HEK293 (cell line): ENCODE data around the gene POGZ.
"Not testable (repeated sequence)": the region's sequence is repeated elsewhere in the genome, so short reads cannot be mapped to it uniquely, and the experiment has no call there.

ENCODE experiments used
- CTCF ChIA-PET: fragments of 350-600 bp; formaldehyde crosslinking; extraction: SDS; loops from one replicate; lab custom pipeline; 2021; ENCODE audit warnings: antibody characterized with exemption; lab: Yijun Ruan, JAX
- POLR2A ChIA-PET: fragments of 300-600 bp; formaldehyde crosslinking; extraction: SDS; loops from one replicate; lab custom pipeline; 2020; ENCODE audit warnings: antibody characterized with exemption, inconsistent platforms; lab: Yijun Ruan, JAX
- H3K27ac ChIP-seq: fragments of 200-500 bp; sonication (Bioruptor generic); 2 replicates; pipeline ENCODE4 v1.5.1; 2014; ENCODE audit warnings: low read depth, low read length, control low read depth, inconsistent platforms; ENCODE audit errors: extremely low read depth
- H3K36me3 ChIP-seq, 2 experiments: fragments of 200-500 bp in 1 of 2; sonication (Bioruptor generic) in 1 of 2; 1 replicate in 1 of 2; 2 replicates in 1 of 2; pipeline ENCODE4 v1.5.1; 2014 to 2017; ENCODE audit warnings: inconsistent platforms in 2 of 2, low read length in 2 of 2; ENCODE audit not compliant: control insufficient read depth in 2 of 2, insufficient read depth in 1 of 2
- H3K4me1 ChIP-seq: fragments of 200-500 bp; sonication (Bioruptor generic); 2 replicates; pipeline ENCODE4 v1.5.1; 2014; ENCODE audit warnings: mild to moderate bottlenecking, low read length, inconsistent platforms; ENCODE audit not compliant: control insufficient read depth, insufficient read depth
- H3K4me3 ChIP-seq: 2 replicates; pipeline ENCODE4 v1.5.1; 2011; ENCODE audit warnings: low read depth, mild to moderate bottlenecking, control low read depth, low read length, moderate library complexity
- H3K9me3 ChIP-seq: fragments of 200-500 bp; sonication (Bioruptor generic); 2 replicates; pipeline ENCODE4 v1.5.1; 2014; ENCODE audit warnings: low read depth, low read length, inconsistent platforms; ENCODE audit not compliant: control insufficient read depth, insufficient read depth
- KLF8 ChIP-seq: fragments of 450-650 bp; formaldehyde crosslinking; IDR thresholded peaks from 2 replicates; pipeline ENCODE4 v1.5.1; 2016; ENCODE audit warnings: missing biosample characterization, missing genetic modification characterization
- PRDM1 ChIP-seq: fragments of 450-650 bp; formaldehyde crosslinking; IDR thresholded peaks from 2 replicates; pipeline ENCODE4; 2016; ENCODE audit warnings: missing biosample characterization, missing genetic modification characterization
- SCRT1 ChIP-seq: fragments of 450-650 bp; formaldehyde crosslinking; IDR thresholded peaks from 2 replicates; pipeline ENCODE4 v1.5.1; 2016; ENCODE audit warnings: missing biosample characterization, missing genetic modification characterization, borderline replicate concordance
- SETDB1 ChIP-seq: IDR thresholded peaks from one replicate; pipeline ENCODE4 v1.6.1; 2017; ENCODE audit warnings: mild to moderate bottlenecking, low read length, moderate library complexity, mixed read lengths; ENCODE audit not compliant: insufficient read length
- ZBTB48 ChIP-seq: fragments of 450-650 bp; formaldehyde crosslinking; IDR thresholded peaks from 2 replicates; pipeline ENCODE4 v1.5.1; 2016; ENCODE audit warnings: missing biosample characterization, missing genetic modification characterization
- ZEB2 ChIP-seq: fragments of 450-650 bp; formaldehyde crosslinking; IDR thresholded peaks from 2 replicates; pipeline ENCODE4 v1.5.1; 2016; ENCODE audit warnings: missing biosample characterization, missing genetic modification characterization
- ZFP37 ChIP-seq: fragments of 450-650 bp; formaldehyde crosslinking; IDR thresholded peaks from 2 replicates; pipeline ENCODE4 v1.5.1; 2016; ENCODE audit warnings: missing biosample characterization, missing genetic modification characterization
- ZFP41 ChIP-seq: fragments of 450-650 bp; formaldehyde crosslinking; IDR thresholded peaks from 2 replicates; pipeline ENCODE4 v1.5.1; 2016; ENCODE audit warnings: missing biosample characterization, missing genetic modification characterization, borderline replicate concordance
- ZNF146 ChIP-seq: fragments of 450-650 bp; formaldehyde crosslinking; IDR thresholded peaks from 2 replicates; pipeline ENCODE4 v1.5.1; 2016; ENCODE audit warnings: missing biosample characterization, missing genetic modification characterization
- ZNF157 ChIP-seq: fragments of 450-650 bp; formaldehyde crosslinking; IDR thresholded peaks from 2 replicates; pipeline ENCODE4 v1.5.1; 2016; ENCODE audit warnings: missing biosample characterization, missing genetic modification characterization
- ZNF211 ChIP-seq: fragments of 450-650 bp; formaldehyde crosslinking; IDR thresholded peaks from 2 replicates; pipeline ENCODE4 v1.5.1; 2016; ENCODE audit warnings: low read depth, missing biosample characterization, missing genetic modification characterization
- ZNF324 ChIP-seq: fragments of 450-650 bp; formaldehyde crosslinking; IDR thresholded peaks from 2 replicates; pipeline ENCODE4 v1.5.1; 2016; ENCODE audit warnings: missing biosample characterization, missing genetic modification characterization
- ZNF366 ChIP-seq: fragments of 450-650 bp; formaldehyde crosslinking; conservative IDR thresholded peaks from 2 replicates; pipeline ENCODE4 v1.5.1; 2016; ENCODE audit warnings: missing biosample characterization, missing genetic modification characterization
- ZNF561 ChIP-seq: fragments of 450-650 bp; IDR thresholded peaks from 2 replicates; pipeline ENCODE4 v1.5.1; 2018; ENCODE audit warnings: missing biosample characterization, missing genetic modification characterization, borderline replicate concordance
- ZNF596 ChIP-seq: fragments of 450-650 bp; IDR thresholded peaks from 2 replicates; pipeline ENCODE4 v1.5.0; 2018; ENCODE audit warnings: missing biosample characterization, mild to moderate bottlenecking, missing genetic modification characterization, moderate library complexity
- ZNF629 ChIP-seq: fragments of 450-650 bp; formaldehyde crosslinking; IDR thresholded peaks from 2 replicates; pipeline ENCODE4 v1.5.1; 2017; ENCODE audit warnings: missing biosample characterization, missing genetic modification characterization
- ZNF654 ChIP-seq: fragments of 450-650 bp; formaldehyde crosslinking; IDR thresholded peaks from 2 replicates; pipeline ENCODE4 v1.5.1; 2016; ENCODE audit warnings: low read depth, missing biosample characterization, missing genetic modification characterization
- ZNF664 ChIP-seq: fragments of 450-650 bp; formaldehyde crosslinking; IDR thresholded peaks from 2 replicates; pipeline ENCODE4 v1.5.1; 2016; ENCODE audit warnings: missing biosample characterization, missing genetic modification characterization
- ZNF707 ChIP-seq: fragments of 450-650 bp; formaldehyde crosslinking; IDR thresholded peaks from 2 replicates; pipeline ENCODE4 v1.5.1; 2016; ENCODE audit warnings: missing biosample characterization, missing genetic modification characterization
- TF ChIP-seq, protein P1 (sequence below): fragments of 450-650 bp; formaldehyde crosslinking; IDR thresholded peaks from 2 replicates; pipeline ENCODE4 v1.5.1; 2016; ENCODE audit warnings: missing biosample characterization, missing genetic modification characterization
- TF ChIP-seq, protein P2 (sequence below): fragments of 450-650 bp; formaldehyde crosslinking; IDR thresholded peaks from 2 replicates; pipeline ENCODE4 v1.5.1; 2016; ENCODE audit warnings: missing biosample characterization, missing genetic modification characterization
- TF ChIP-seq, protein P3 (sequence below): fragments of 450-650 bp; formaldehyde crosslinking; IDR thresholded peaks from 2 replicates; pipeline ENCODE4 v1.5.1; 2016; ENCODE audit warnings: missing biosample characterization, missing genetic modification characterization
- TF ChIP-seq, protein P4 (sequence below): fragments of 450-650 bp; formaldehyde crosslinking; conservative IDR thresholded peaks from 2 replicates; pipeline ENCODE4 v1.5.1; 2016; ENCODE audit warnings: low read depth, missing biosample characterization, missing genetic modification characterization

POGZ gene

DNA sequence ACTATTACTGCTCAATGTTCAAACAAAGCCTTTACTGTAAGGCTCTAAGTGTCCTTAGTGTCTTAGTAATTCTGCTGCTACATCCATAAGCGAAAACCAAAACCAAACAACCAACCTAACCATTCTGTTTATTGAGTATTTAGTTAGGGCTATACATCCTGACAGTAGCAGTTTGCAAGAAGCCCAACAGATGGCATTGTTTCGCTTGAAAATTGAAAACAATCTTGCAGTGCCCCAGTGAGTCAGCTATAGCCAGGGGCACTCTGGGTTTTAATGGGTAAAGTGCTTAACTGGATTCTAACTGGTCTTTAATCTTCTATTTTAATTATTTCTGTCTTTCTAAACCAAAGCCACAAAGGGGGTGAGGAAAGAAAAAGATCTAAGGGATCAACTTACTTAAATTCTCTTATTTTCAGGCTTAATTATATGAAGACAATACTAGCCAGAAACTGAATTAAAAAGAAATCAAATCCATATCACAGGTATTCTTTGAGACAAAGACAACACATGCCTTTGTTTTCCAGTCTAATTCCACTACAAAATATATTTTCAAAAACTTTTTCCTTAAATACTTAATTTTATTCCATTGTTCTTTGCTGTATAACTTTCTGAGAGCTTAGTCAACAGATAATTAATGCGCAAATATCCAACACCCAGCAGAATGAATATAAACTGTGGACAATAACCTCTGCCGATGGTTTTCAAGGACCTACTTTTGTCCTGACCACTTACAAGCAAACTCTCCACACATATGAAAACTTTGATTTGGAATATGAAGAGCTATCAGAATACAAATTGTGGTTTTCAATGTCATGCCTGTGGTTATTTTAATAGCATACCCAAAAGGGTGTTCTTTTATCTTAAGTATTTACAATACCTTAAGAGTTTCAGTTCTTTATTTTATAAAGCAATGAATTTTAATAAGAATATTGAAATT is 15.2 kb downstream of the POGZ start (continued):
- TF ChIP-seq, protein P1, sequence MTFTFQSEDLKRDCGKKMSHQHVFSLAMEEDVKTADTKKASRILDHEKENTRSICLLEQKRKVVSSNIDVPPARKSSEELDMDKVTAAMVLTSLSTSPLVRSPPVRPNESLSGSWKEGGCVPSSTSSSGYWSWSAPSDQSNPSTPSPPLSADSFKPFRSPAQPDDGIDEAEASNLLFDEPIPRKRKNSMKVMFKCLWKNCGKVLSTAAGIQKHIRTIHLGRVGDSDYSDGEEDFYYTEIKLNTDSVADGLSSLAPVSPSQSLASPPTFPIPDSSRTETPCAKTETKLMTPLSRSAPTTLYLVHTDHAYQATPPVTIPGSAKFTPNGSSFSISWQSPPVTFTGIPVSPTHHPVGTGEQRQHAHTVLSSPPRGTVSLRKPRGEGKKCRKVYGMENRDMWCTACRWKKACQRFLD: no peak
- TF ChIP-seq ZNF629 (tag by site-specific recombination) (peak; percentile 34; the same call in 1 of the 2 replicates), ZEB2 (tag by site-specific recombination) (peak; percentile 55; the same call in 1 of the 2 replicates), ZNF146 (tag by site-specific recombination) (peak; percentile 49; the same call in 1 of the 2 replicates), ZNF664 (0 out of 2 replicates have a peak, but pooled peaks have one; percentile 33), PRDM1 (tag by site-specific recombination) (0 out of 2 replicates have a peak, but pooled peaks have one; percentile 20), KLF8 (0 out of 2 replicates have a peak, but pooled peaks have one; percentile 11), ZNF654 (peak; percentile 89), ZNF596 (no peak), SCRT1 (tag by site-specific recombination) (0 out of 2 replicates have a peak, but pooled peaks have one; percentile 7), ZNF561 (tag by site-specific recombination) (peak; percentile 52; the same call in 1 of the 2 replicates), ZNF366 (tag by site-specific recombination) (peak; percentile 71), ZNF707 (tag by site-specific recombination) (no peak)
- TF ChIP-seq, protein P2, sequence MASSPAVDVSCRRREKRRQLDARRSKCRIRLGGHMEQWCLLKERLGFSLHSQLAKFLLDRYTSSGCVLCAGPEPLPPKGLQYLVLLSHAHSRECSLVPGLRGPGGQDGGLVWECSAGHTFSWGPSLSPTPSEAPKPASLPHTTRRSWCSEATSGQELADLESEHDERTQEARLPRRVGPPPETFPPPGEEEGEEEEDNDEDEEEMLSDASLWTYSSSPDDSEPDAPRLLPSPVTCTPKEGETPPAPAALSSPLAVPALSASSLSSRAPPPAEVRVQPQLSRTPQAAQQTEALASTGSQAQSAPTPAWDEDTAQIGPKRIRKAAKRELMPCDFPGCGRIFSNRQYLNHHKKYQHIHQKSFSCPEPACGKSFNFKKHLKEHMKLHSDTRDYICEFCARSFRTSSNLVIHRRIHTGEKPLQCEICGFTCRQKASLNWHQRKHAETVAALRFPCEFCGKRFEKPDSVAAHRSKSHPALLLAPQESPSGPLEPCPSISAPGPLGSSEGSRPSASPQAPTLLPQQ (tag by site-specific recombination): peak; percentile 52; the same call in 1 of the 2 replicates
- TF ChIP-seq, protein P3, sequence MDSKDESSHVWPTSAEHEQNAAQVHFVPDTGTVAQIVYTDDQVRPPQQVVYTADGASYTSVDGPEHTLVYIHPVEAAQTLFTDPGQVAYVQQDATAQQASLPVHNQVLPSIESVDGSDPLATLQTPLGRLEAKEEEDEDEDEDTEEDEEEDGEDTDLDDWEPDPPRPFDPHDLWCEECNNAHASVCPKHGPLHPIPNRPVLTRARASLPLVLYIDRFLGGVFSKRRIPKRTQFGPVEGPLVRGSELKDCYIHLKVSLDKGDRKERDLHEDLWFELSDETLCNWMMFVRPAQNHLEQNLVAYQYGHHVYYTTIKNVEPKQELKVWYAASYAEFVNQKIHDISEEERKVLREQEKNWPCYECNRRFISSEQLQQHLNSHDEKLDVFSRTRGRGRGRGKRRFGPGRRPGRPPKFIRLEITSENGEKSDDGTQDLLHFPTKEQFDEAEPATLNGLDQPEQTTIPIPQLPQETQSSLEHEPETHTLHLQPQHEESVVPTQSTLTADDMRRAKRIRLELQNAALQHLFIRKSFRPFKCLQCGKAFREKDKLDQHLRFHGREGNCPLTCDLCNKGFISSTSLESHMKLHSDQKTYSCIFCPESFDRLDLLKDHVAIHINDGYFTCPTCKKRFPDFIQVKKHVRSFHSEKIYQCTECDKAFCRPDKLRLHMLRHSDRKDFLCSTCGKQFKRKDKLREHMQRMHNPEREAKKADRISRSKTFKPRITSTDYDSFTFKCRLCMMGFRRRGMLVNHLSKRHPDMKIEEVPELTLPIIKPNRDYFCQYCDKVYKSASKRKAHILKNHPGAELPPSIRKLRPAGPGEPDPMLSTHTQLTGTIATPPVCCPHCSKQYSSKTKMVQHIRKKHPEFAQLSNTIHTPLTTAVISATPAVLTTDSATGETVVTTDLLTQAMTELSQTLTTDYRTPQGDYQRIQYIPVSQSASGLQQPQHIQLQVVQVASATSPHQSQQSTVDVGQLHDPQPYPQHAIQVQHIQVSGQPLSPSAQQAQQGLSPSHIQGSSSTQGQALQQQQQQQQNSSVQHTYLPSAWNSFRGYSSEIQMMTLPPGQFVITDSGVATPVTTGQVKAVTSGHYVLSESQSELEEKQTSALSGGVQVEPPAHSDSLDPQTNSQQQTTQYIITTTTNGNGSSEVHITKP (tag by site-specific recombination): 0 out of 2 replicates have a peak, but pooled peaks have one; percentile 11

DNA sequence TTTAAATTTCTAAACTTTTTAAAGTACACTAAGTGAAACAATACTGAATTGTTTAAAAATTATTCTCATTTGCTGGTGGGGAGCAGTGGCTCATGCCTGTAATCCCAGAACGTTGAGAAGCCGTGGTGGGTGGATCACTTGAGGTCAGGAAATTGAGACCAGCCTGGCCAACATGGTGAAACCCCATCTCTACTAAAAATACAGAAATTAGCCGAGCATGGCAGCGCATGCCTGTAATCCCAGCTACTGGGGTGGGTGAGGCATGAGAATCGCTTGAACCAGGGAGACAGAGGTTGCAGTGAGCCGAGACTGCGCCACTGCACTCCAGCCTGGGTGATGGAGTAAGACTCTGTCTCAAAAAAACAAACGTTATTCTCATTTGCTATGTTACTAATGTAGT is 21.9 kb downstream of the POGZ start:
- CTCF ChIA-PET, H3K27ac ChIP-seq, H3K9me3 ChIP-seq, H3K4me1 ChIP-seq, POLR2A ChIA-PET, H3K4me3 ChIP-seq: not testable (repeated sequence)
- peaks cover 22 to 39% of the 10 kb centered on the region in 2 experiments for H3K36me3 ChIP-seq

DNA sequence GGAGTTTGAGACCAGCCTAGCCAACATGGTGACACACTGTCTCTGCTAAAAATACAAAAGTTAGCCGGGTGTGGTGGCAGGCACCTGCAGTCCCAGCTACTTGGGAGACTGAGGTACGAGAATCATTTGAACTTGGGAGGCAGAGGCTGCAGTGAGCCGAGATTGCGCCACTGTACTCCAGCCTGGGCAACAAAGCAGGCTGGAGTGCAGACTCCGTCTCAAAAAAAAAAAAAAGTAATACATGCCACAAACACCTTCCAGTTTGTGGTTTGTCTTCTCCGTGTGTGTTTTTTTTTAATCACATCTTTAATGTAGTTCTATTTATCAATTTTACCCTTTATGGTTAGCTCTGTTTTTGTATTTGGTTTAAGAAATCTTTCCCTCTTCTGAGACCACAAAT is 22.3 kb downstream of the POGZ start:
- Histone ChIP-seq H3K9me3 (no peaks in the 10 kb centered on the region), H3K27ac (no peak overlapping the region), H3K36me3 (peaks cover 22 to 38% of the 10 kb centered on the region in 2 experiments), H3K4me3 (no peak overlapping the region), H3K4me1 (no peaks in the 10 kb centered on the region)
- POLR2A ChIA-PET: no interaction called here
- CTCF ChIA-PET: no interaction called here
- no peak for TF ChIP-seq ZFP37
- TF ChIP-seq, protein P4, sequence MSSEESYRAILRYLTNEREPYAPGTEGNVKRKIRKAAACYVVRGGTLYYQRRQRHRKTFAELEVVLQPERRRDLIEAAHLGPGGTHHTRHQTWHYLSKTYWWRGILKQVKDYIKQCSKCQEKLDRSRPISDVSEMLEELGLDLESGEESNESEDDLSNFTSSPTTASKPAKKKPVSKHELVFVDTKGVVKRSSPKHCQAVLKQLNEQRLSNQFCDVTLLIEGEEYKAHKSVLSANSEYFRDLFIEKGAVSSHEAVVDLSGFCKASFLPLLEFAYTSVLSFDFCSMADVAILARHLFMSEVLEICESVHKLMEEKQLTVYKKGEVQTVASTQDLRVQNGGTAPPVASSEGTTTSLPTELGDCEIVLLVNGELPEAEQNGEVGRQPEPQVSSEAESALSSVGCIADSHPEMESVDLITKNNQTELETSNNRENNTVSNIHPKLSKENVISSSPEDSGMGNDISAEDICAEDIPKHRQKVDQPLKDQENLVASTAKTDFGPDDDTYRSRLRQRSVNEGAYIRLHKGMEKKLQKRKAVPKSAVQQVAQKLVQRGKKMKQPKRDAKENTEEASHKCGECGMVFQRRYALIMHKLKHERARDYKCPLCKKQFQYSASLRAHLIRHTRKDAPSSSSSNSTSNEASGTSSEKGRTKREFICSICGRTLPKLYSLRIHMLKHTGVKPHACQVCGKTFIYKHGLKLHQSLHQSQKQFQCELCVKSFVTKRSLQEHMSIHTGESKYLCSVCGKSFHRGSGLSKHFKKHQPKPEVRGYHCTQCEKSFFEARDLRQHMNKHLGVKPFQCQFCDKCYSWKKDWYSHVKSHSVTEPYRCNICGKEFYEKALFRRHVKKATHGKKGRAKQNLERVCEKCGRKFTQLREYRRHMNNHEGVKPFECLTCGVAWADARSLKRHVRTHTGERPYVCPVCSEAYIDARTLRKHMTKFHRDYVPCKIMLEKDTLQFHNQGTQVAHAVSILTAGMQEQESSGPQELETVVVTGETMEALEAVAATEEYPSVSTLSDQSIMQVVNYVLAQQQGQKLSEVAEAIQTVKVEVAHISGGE: no peak
- TF ChIP-seq ZNF324 (tag by site-specific recombination): no peak
- no peak for TF ChIP-seq PRDM1 (tag by site-specific recombination)
- TF ChIP-seq SETDB1: no peak
- no peak for TF ChIP-seq ZBTB48 (tag by site-specific recombination)
- TF ChIP-seq ZNF157 (tag by site-specific recombination): no peak
- no peak for TF ChIP-seq ZNF211 (tag by site-specific recombination)
- no peak for TF ChIP-seq ZFP41 (tag by site-specific recombination)
